22Rv1 (cell line): ENCODE data around the gene ACMSD.

Experiments used
- ZFX ChIP-seq: fragments of 450-650 bp; IDR thresholded peaks from 2 replicates; pipeline ENCODE4 v1.6.1; 2017; ENCODE audit warnings: antibody characterized with exemption, borderline replicate concordance
- TF ChIP-seq, protein P1 (sequence below): fragments of 450-650 bp; IDR thresholded peaks from 2 replicates; pipeline ENCODE4 v1.5.1; 2017; ENCODE audit warnings: mild to moderate bottlenecking

DNA sequence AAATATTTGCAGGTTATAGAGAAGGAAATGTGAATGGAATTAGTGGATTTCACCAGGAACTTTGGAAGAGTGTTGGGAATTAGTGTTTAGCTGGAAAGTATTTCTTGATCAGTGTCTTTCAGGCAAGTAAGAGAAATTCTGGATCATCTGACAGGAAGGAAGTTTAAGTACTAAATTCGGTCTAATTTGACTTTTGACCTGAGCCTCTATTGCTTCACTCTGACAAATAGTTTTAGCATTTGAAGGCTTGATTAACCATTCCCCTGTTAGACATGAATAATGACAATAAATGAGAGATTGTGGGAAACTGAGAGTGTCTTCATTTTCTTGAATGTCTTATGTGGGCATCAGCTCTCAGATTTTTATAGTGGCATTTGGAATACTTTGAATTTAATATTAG lies 96.2 kb downstream of the ACMSD start:
- TF ChIP-seq, protein P1, sequence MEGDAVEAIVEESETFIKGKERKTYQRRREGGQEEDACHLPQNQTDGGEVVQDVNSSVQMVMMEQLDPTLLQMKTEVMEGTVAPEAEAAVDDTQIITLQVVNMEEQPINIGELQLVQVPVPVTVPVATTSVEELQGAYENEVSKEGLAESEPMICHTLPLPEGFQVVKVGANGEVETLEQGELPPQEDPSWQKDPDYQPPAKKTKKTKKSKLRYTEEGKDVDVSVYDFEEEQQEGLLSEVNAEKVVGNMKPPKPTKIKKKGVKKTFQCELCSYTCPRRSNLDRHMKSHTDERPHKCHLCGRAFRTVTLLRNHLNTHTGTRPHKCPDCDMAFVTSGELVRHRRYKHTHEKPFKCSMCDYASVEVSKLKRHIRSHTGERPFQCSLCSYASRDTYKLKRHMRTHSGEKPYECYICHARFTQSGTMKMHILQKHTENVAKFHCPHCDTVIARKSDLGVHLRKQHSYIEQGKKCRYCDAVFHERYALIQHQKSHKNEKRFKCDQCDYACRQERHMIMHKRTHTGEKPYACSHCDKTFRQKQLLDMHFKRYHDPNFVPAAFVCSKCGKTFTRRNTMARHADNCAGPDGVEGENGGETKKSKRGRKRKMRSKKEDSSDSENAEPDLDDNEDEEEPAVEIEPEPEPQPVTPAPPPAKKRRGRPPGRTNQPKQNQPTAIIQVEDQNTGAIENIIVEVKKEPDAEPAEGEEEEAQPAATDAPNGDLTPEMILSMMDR: no peak
- no peak for TF ChIP-seq ZFX
